ENCODE results near the gene GBX2.
"Not testable (repeated sequence)": the region's sequence is repeated elsewhere in the genome, so short reads cannot be mapped to it uniquely, and the experiment has no call there.

The GBX2 gene

DNA sequence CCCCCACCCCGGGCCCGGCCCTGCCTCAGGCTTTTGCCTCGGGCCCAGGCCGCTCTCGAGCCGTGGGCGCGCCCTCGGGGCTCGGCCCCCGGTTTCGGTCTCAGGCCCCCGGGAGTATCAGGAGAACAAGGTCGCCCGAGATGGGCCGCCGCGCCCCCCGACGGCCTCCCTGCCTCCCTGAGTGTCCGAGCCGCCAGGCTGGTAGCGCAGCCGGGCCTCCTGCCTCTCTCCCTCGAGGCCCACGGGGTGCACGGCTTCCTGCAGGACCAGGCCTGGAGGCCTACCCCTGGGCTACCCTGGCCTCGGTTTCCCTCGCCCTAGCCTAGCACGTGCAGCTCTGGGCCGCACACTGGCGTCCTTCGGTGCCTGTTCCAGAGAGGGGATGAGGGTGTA lies 8.4 kb downstream of the GBX2 start:
- DNase-seq (ENCODE audit: insufficient read length) (no peak), FAIRE-seq (no peak)

DNA sequence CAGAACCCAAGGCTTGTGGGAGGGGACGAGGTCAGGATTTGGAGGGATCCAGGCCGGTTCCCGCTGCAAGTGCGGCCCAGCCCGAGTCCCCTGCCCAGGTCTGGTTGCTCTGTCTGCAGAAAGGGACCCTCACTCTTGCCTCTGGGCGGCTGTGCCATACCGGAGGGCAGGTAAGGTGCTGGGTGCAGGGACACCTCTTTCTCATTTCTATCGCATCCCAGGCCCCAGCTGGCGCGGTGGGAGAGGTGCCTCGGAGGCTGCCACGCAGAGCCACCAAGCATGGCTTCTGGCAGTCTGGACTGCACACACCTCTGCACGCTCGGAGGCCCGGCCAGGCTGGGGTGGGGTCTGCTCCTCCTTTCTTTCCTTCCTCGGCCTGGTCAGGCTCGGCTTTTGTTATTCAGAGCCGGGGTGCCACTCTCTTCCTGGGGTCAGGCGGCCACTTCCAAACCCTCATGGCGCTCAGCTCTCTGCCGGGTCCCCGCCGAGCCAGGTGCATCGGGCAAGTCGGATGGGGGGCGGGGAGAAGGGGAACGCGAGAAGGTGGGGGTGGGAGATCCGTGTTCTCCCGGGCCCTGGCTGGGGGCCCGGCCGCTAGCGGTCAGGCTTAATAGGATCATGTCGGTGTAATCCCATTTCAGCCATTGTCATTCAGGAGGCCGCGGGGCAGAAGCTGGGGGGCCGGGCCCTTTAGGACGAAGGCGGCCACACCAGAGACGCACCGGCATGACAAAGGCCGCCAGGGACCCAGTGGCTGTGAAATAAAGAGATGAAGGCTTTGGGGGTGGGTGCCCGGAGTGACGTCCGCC lies 9.0 kb downstream of the GBX2 start:
- no peak for TF ChIP-seq POLR2A (IDR thresholded peaks at IDR 0.05; ENCODE audit: low read depth, low read length)
- no peak for FAIRE-seq
- DNase-seq (ENCODE audit: insufficient read length) = no peak

More for the DNA sequence above, 8.4 kb downstream of the GBX2 start:
- TF ChIP-seq POLR2A (IDR thresholded peaks at IDR 0.05; ENCODE audit: low read depth, low read length) (no peak), POLR2AphosphoS5 (IDR thresholded peaks at IDR 0.05; ENCODE audit: low read depth, low read length) (no peak), TAF1 (IDR thresholded peaks at IDR 0.05; ENCODE audit: borderline replicate concordance, low read depth, low read length) (no peak)

DNA sequence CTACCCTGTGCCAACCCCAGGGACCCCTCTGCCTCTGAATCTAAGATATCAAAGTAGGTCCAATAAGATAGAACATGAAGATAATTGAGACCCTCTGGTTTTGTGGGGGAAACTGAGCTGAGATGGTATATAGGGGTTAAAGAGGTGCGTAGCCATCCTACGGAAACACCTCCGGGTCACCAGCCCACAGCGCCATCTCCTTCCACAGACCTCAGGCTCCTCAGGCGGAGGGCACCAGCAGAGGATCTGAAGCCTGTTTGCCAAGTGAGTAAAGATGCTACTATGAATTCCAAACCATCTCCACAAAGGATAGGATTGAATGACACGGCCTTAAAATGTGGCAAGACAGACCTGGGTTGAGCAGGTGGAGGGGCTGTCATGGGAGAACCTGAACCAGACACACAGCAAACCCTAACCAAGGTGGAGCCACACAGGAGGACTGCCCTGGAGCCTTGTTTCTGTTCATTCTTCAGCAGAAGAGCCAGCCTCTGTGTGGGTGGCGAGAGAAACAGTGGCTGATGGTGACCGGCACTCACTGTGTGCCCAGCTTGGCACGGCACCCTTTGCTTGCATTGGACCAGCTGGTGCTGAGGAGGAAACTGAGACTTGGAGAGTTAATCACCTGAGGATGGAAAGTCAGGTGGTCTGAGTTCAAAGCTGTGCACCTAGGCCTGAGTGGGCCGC lies 10.2 kb downstream of the GBX2 start:
- FAIRE-seq (no peak), DNase-seq (ENCODE audit: insufficient read length) (no peak)
- TF ChIP-seq TAF1 (IDR thresholded peaks at IDR 0.05; ENCODE audit: borderline replicate concordance, low read depth, low read length) = no peak
- TF ChIP-seq POLR2A (IDR thresholded peaks at IDR 0.05; ENCODE audit: low read depth, low read length) = no peak
- no peak for TF ChIP-seq POLR2AphosphoS5 (IDR thresholded peaks at IDR 0.05; ENCODE audit: low read depth, low read length)

DNA sequence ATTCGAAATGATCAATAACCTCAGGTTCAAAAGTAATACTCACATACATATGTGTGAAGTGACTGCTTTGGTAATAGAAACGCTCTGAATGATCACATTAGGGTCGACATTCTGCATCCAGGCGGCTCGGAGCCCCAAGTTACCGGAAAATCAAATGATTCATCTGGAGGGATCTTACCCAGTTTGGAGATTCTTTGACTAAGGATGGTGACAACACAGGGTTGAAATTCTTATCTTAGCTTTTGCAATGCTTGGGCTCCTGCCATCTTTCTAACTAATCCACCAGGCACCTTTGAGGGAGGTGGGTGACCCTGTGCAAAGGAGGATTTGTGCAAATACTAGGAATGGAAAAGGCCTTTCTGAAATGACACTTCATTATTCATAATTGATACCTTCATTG lies 10.8 kb downstream of the GBX2 start:
- TF ChIP-seq POLR2AphosphoS5 (IDR thresholded peaks at IDR 0.05; ENCODE audit: low read depth, low read length) (no peak), POLR2A (IDR thresholded peaks at IDR 0.05; ENCODE audit: low read depth, low read length) (no peak), TAF1 (IDR thresholded peaks at IDR 0.05; ENCODE audit: borderline replicate concordance, low read depth, low read length) (no peak)
- DNase-seq (ENCODE audit: insufficient read length) = no peak
- FAIRE-seq = no peak

DNA sequence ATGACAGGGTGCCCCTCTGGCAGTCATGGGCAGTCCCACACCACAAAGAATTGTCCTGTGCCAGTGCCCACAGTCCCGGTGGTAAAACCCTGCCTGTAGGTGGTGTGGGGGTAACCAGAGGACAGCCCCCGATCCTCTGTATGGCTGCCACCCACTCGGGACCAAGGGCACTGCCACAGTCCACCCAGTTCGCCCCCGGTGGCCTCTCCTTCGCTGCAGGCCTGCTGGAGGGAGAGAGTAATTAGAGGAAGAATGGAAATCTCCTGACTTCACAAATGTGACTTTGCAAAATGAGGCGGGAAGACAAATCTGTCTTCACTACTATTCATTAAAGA lies 11.4 kb downstream of the GBX2 start:
- FAIRE-seq (no peak), DNase-seq (ENCODE audit: insufficient read length) (no peak)
- TF ChIP-seq TAF1 (IDR thresholded peaks at IDR 0.05; ENCODE audit: borderline replicate concordance, low read depth, low read length) = no peak
- no peak for TF ChIP-seq POLR2AphosphoS5 (IDR thresholded peaks at IDR 0.05; ENCODE audit: low read depth, low read length)
- TF ChIP-seq POLR2A (IDR thresholded peaks at IDR 0.05; ENCODE audit: low read depth, low read length) = no peak

DNA sequence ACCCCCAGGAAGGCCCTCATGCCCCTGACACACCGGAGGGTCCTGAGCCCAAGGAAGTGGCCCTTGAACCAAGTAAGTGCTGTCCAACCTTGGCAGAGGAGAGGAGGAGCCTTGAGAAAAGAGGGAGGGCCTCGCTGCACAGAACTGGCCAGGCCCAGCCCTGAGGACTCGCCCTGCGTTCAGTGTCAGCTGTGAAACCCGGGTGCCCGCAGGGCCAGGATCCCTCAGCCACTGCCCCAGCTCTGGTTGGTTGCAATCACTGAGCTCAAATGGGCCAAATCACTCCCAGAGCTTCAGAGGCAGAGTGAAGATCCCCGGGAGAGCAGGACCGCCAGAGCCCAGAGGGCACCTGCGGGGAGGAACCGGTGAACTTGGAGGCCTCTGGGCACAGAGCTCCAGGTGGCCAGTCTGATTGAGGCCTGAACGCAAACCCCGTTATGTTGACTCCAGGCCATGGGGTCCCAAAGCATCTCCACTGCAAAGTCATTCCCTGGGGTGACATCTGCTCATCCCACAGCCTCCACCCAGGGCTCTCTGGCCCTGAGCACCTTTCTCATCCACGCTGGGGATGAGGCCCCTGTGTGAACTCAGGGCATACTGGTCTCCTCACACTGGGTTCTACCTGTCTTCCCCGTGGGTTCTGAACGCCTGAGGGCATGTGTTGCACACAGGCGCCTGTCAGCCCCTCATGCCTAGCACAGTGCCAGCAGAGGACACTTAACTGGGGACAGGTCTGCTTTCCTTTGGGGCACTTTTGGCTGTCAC lies 11.9 kb downstream of the GBX2 start:
- no peak for TF ChIP-seq TAF1 (IDR thresholded peaks at IDR 0.05; ENCODE audit: borderline replicate concordance, low read depth, low read length)
- TF ChIP-seq POLR2A (IDR thresholded peaks at IDR 0.05; ENCODE audit: low read depth, low read length) = no peak
- no peak for TF ChIP-seq POLR2AphosphoS5 (IDR thresholded peaks at IDR 0.05; ENCODE audit: low read depth, low read length)
- no peak for FAIRE-seq
- DNase-seq (ENCODE audit: insufficient read length) = no peak

DNA sequence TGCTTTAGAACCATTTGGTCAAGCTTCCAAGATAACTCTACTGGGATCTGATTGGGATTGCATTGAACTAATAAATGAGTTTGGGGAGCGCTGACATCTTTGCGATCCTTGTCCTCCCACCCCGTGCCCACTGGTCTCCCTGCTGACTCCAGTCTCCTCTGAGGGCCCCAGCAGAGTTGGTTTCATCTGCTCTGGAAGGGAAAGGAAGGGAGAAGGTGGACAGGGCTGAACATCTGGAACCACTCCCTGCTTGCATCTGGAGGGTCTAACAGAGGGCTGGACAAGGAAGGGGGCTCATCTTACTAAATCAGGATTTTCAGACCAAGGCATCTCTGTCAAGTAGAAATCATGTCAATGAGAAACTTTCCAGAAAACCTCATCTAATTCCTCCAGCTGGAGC lies 12.8 kb downstream of the GBX2 start:
- DNase-seq (ENCODE audit: insufficient read length) (no peak), FAIRE-seq (no peak)
- TF ChIP-seq TAF1 (IDR thresholded peaks at IDR 0.05; ENCODE audit: borderline replicate concordance, low read depth, low read length) (no peak), POLR2AphosphoS5 (IDR thresholded peaks at IDR 0.05; ENCODE audit: low read depth, low read length) (no peak), POLR2A (IDR thresholded peaks at IDR 0.05; ENCODE audit: low read depth, low read length) (no peak)

DNA sequence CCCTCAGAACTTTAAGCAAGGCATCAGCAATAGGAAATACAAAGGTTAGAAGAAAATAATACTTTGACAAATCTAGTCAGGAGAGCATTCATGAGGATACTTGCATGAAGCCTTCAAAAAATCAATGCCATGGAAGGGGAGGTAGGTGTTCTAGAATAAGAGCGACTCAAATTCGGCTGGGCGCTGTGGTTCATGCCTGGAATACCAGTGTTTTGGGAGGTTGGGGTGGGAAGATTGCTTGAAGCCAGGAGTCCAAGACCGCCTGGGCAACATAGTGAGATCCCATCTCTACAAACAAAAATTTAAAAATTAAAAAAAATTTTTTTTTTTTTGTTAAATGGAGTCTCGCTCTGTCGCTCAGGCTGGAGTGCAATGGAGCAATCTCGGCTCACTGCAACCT lies 21.8 kb downstream of the GBX2 start:
- TF ChIP-seq POLR2A (IDR thresholded peaks at IDR 0.05; ENCODE audit: low read depth, low read length) (no peak), TAF1 (IDR thresholded peaks at IDR 0.05; ENCODE audit: borderline replicate concordance, low read depth, low read length) (no peak), POLR2AphosphoS5 (IDR thresholded peaks at IDR 0.05; ENCODE audit: low read depth, low read length) (no peak)
- DNase-seq (ENCODE audit: insufficient read length) (no peak), FAIRE-seq (no peak)

DNA sequence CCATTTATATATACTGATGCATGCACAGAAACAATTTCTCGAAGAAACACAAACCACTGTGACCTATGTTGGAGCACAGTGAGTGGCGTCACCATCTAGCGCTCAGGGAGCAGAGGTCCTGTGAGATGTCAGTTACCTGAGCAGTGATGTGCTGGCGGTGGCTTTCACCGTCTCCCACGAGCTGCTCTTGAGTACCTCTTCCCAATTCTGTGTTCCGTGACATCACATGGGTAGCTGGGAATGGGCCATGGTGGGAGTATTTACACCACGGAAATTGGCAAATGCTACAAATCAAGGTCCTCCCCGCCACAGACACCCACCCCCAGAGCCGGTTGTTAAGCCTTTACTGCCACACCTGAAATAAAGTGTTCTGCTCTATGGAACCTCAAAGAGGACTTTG lies 24.4 kb downstream of the GBX2 start:
- no peak for FAIRE-seq
- DNase-seq (ENCODE audit: insufficient read length) = no peak
- no peak for TF ChIP-seq POLR2A (IDR thresholded peaks at IDR 0.05; ENCODE audit: low read depth, low read length)
- TF ChIP-seq POLR2AphosphoS5 (IDR thresholded peaks at IDR 0.05; ENCODE audit: low read depth, low read length) = no peak
- TF ChIP-seq TAF1 (IDR thresholded peaks at IDR 0.05; ENCODE audit: borderline replicate concordance, low read depth, low read length) = no peak

DNA sequence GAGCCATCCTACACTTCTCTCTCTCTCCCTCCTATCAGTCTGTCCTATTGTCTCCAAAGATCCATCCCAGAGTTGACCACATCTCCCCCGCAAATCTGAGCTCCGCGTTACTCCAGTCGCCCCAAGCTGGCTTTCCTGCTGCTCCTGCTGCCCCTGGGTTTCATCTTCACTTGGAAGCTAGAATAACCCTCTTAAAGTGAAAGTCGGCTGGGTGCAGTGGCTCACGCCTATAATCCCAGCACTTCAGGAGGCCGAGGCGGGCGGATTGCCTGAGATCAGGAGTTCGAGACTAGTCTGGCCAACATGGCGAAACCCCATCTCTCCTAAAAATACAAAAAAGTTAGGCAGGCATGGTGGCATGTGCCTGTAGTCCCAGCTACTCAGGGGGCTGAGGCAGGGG lies 26.6 kb downstream of the GBX2 start:
- DNase-seq (ENCODE audit: insufficient read length); FAIRE-seq: not testable (repeated sequence)

DNA sequence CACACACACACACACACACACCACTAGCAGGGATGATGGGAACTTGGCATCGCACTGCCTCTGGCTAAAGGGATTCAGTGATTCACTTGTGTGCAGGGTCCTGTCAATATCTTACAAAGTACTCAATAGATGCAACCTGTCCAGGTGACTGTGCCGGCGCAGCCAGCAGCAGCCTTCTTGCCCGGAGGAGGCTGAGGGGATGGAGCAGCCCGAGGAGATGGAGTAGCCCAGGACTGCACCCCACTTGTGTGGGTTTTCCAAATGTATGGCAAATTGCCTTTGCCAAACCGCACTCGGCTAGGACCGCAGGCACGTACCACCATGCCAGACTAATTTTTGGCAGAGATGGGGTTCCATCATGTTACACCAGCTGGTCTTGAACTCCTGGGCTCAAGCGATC lies 31.1 kb downstream of the GBX2 start:
- no peak for FAIRE-seq
- no peak for DNase-seq (ENCODE audit: insufficient read length)
- TF ChIP-seq TAF1 (IDR thresholded peaks at IDR 0.05; ENCODE audit: borderline replicate concordance, low read depth, low read length) (no peak), POLR2A (IDR thresholded peaks at IDR 0.05; ENCODE audit: low read depth, low read length) (no peak), POLR2AphosphoS5 (IDR thresholded peaks at IDR 0.05; ENCODE audit: low read depth, low read length) (no peak)

DNA sequence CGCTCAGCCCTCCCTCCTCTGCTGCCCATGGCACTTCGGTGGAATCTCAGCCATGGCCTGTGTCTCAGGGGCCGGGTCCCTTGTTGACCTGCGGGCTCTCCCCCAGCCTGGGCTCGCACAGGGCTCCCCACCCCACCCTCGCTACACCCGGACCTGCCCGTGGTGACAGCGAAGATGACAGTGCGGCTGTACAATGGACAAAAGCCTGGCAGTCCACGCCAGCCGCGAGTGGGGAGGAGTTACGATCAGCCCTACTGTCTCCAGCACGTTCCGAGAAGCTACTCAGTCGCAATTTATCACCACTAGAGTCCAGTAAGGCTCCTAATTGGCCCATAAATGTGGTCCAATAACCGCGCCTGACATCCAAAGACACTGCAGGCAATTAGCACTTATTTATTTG lies 31.6 kb downstream of the GBX2 start:
- FAIRE-seq (no peak), DNase-seq (ENCODE audit: insufficient read length) (no peak)
- no peak for TF ChIP-seq POLR2A (IDR thresholded peaks at IDR 0.05; ENCODE audit: low read depth, low read length)
- no peak for TF ChIP-seq POLR2AphosphoS5 (IDR thresholded peaks at IDR 0.05; ENCODE audit: low read depth, low read length)
- TF ChIP-seq TAF1 (IDR thresholded peaks at IDR 0.05; ENCODE audit: borderline replicate concordance, low read depth, low read length) = no peak

All from GM12892 (cell line).